ENCODE data around the gene VTN.

GRCh38 chr17:28385406-28385805 lies 15.3 kb upstream of the VTN start:
- TF ChIP-seq, protein P1, sequence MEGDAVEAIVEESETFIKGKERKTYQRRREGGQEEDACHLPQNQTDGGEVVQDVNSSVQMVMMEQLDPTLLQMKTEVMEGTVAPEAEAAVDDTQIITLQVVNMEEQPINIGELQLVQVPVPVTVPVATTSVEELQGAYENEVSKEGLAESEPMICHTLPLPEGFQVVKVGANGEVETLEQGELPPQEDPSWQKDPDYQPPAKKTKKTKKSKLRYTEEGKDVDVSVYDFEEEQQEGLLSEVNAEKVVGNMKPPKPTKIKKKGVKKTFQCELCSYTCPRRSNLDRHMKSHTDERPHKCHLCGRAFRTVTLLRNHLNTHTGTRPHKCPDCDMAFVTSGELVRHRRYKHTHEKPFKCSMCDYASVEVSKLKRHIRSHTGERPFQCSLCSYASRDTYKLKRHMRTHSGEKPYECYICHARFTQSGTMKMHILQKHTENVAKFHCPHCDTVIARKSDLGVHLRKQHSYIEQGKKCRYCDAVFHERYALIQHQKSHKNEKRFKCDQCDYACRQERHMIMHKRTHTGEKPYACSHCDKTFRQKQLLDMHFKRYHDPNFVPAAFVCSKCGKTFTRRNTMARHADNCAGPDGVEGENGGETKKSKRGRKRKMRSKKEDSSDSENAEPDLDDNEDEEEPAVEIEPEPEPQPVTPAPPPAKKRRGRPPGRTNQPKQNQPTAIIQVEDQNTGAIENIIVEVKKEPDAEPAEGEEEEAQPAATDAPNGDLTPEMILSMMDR (IDR thresholded peaks at IDR 0.05), result no peak
- TF ChIP-seq EP300 (IDR thresholded peaks at IDR 0.05) (no peak), POLR2A (IDR thresholded peaks at IDR 0.05) (no peak)

Measured in stomach (tissue), 4 donors.